VCaP (cell line): ENCODE data around the gene CLCNKB.

Experiments
- H3K27ac ChIP-seq: fragments of 450-650 bp; 2 replicates; pipeline ENCODE4 v1.5.1; 2017
- TF ChIP-seq, protein P1 (sequence below): fragments of 450-650 bp; conservative IDR thresholded peaks from 2 replicates; pipeline ENCODE4 v1.5.1; 2017; ENCODE audit warnings: mild to moderate bottlenecking, moderate library complexity

The CLCNKB gene

DNA sequence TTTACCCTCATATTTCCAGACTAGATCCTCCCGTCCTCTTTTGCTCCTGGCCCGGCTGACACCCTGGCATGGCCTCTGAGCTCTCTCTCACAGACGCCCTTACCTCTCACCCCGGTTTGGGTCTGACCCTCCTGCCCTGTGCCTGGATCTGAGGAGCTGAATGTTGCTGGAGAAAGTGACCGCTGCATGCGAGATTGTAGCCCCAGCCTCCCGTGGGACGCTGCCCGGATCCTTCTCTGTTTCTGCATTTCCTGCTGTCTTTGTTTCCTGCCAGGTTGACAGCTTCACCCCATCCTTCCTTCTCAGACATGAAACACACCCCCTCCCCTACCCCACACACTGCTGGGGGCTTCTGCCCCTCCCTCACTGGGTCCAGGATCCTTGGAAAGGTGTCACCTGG, 20.3 kb downstream of the CLCNKB start:
- H3K27ac ChIP-seq: no peak overlapping the region
- TF ChIP-seq, protein P1, sequence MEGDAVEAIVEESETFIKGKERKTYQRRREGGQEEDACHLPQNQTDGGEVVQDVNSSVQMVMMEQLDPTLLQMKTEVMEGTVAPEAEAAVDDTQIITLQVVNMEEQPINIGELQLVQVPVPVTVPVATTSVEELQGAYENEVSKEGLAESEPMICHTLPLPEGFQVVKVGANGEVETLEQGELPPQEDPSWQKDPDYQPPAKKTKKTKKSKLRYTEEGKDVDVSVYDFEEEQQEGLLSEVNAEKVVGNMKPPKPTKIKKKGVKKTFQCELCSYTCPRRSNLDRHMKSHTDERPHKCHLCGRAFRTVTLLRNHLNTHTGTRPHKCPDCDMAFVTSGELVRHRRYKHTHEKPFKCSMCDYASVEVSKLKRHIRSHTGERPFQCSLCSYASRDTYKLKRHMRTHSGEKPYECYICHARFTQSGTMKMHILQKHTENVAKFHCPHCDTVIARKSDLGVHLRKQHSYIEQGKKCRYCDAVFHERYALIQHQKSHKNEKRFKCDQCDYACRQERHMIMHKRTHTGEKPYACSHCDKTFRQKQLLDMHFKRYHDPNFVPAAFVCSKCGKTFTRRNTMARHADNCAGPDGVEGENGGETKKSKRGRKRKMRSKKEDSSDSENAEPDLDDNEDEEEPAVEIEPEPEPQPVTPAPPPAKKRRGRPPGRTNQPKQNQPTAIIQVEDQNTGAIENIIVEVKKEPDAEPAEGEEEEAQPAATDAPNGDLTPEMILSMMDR: no peak

DNA sequence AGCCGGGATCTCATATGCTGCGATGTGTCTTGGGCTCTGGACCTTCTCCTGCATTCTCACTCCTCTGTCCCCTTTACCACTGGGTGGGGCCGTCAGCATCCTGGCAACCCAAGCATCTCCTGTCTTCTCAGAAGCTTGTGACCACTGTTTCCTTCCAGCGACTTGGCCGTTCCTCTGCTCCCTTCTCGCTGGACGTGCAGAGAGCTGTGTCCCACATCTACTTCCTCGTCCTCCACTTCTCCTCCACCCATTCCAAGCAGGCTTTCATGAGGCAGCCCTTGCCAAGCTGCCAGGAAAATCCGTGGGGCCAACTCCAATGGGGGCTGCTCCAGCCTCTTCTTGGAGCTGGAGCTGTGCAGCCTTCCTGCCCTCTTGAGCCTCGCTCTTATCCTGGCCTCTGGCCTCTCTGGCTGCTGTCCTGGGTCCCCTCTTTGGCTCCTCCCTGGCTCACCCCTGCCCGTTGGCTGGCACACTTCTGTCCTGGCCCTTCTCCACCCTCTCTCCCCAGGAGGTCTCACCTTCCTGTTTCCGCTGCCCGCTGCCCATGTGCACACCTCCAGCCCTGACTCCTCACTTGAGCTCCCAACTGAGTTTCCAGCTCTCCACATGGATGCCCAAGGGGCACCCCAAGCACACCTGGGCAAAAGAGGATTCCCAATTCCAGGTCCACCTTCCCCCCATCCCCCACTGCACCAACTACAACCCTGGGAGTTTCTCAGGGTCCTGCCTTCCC, 21.1 kb downstream of the CLCNKB start:
- H3K27ac ChIP-seq: no peak overlapping the region
- TF ChIP-seq, protein P1: no peak

DNA sequence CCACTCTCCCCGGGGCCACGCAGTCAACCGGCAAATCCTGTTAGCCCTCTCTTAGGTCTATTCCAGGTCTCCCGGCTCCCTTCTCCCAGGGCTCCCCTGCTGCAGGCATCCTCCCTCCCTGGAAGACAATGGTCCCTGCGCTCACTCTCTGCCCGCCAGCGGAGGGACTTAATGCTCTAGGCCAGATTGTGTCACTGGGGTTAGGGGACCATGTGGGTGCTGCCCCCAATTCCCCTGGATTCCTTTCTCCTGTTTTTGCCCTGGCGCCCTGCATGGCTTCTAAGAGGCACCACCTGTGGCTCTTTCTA, 21.6 kb downstream of the CLCNKB start:
- H3K27ac ChIP-seq: no peak overlapping the region

DNA sequence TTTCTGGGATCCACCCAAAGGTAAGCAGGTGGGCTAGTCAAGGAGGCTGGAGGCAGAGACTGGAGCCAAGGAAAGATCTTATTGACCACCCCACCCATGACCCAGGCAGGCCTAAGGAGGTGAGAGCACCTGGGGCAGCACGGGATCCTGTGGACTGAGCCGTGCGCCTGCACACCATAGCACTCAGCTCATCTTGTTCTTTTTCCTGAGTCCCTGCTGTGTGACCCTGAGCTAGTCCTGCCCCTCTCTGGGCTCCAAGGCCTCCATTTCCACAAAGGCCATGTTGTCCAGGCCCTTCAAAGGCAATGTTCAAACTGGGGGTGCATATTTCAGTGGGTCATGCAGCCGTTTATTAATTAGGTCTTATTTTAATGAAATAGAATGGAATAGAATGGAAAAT, 22.7 kb downstream of the CLCNKB start:
- H3K27ac ChIP-seq: no peak overlapping the region
- TF ChIP-seq, protein P1: no peak

More for the DNA sequence above, 21.6 kb downstream of the CLCNKB start:
- TF ChIP-seq, protein P1: no peak

DNA sequence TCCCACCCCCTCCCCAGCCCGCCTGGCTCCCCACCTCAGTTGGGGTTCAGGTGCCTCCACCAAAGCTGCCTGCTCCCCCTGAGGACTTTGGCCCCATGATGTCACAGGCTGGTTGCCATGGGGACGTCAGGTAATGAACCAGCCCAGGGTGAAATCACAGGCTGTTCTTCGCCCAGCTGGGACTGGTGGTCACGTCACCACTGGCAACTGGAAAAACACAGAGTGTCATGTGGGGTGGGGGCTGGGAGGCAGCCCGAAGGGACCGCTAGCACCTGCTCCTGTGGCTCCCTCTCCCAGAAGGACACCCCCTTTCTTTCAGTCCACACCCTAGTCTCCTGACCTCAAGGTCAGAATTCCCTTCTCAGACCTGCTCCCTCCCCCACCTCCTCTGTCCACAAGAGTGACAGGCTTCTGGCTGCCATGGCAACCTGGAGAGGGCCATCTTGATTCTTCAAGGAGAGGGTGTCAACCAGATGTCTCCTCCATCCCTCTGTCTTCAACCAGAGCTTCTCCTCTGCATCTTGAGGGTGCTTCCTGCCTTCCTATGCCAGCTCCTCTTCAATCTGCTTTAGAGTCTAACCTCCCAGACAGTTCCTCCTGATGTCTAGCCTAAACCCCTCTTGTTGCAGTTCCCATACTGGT, 23.7 kb downstream of the CLCNKB start:
- no peak overlapping the region for H3K27ac ChIP-seq

DNA sequence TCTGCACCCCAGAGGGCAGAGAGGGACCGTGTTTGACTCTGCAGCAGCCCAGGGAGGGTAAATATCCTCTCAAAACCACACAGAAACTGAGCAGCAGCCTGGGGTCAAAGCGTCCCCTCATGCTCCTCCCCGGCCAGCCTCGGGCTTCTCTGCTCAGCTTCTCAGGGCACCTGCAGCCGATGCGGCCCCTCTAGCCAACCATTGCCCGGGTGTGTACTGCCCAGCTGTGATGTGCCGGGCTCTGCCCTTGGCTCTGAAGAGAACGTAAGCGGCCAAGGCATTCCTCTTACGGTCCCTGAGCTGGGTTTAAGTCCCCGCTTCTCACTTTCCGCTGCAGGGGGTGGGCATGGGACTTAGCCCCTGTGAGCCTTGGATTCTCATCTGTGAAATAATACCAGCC, 24.4 kb downstream of the CLCNKB start:
- H3K27ac ChIP-seq: no peak overlapping the region; the same call in 1 of the 2 replicates
- TF ChIP-seq, protein P1: no peak

More for the DNA sequence above, 23.7 kb downstream of the CLCNKB start:
- TF ChIP-seq, protein P1: no peak

DNA sequence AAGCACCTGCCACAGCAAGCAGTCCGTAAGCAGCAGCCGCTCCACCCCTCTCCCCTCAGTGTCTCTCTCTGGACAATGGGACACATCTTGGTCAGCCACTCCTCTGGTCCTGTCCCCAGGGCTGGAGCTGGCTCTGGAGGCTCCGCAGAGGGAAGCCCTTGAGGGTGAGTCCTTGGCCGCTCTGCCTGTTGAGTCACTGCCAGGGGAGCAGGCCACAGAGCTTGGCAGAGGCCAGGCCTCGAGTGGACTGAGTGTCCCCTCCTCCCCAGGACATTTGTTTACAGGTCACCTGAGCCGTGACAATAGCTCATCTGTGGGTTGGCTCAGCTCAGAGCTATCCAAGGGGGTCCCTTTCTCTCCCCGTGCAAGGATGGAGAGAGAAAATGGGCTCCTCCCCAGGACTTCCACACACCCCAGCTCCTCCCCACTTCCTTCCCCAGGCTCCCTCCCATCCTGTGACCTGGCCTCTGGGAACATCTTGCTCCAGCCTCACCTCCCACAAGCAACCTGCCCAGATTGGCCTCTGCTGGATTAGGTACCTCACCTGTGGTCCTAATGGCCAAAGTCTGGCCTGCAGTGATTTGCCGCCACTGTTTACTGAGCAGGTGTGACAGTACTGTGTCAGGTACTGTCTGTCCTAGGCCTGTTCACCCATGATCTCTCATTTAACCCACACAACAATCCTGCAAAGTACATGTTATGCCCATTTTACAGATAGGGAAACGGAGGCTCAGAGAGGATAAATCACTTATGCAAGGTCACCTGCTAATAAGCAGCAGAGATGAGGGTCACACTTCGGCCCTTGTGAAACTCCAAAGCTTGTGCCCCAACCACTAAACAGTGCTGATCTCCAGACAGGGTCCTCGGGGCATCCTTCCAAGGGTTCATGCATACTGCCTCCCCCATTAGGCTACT, 25.0 kb downstream of the CLCNKB start:
- H3K27ac ChIP-seq: no peak overlapping the region; the same call in 1 of the 2 replicates
- TF ChIP-seq, protein P1: no peak
